K562 (cell line): ENCODE data around the gene PRKG1. TPM values are rescaled to one million over a fixed set of nuclear protein-coding genes. Genes with fewer than 3 reads are reported as not detected.

ENCODE experiments used
- ATAC-seq: fragments of 200-7000 bp; cut with Tn5 transposase; 3 replicates; pipeline ENCODE4 v1.9.1; 2020; ENCODE audit warnings: moderate library complexity
- BruUV-seq: library from RNA; stranded (reverse); fragments of 400-500 nt; replicated peaks from 2 replicates; lab custom pipeline; 2021; lab: Mats Ljungman, UMichigan
- CTCF ChIA-PET: fragments of 300-600 bp; formaldehyde crosslinking; extraction: SDS; loops from one replicate; lab custom pipeline; 2021; ENCODE audit warnings: low intra/inter-chr PET ratio; lab: Yijun Ruan, JAX
- POLR2A ChIA-PET: fragments of 300-600, 350-650 bp; sonication (Branson Sonifier 250); formaldehyde crosslinking; extraction: SDS; loops from one replicate; lab custom pipeline; 2021; ENCODE audit warnings: antibody characterized with exemption, inconsistent platforms; lab: Yijun Ruan, JAX
- DNase-seq, 4 experiments: peaks; one replicate each; pipeline versions ENCODE4 v3.0.0 to v3.0.0-alpha.2; 2011 to 2018; ENCODE audit warnings: low spot score in 3 of 4, mixed read lengths in 3 of 4; ENCODE audit errors: extremely low read depth in 1 of 4
- FAIRE-seq: peaks from 2 replicates; lab custom pipeline; 2011; peaks lifted over from hg19 to GRCh38; lab: Jason Lieb, UNC
- H2AFZ ChIP-seq: 2 replicates; pipeline ENCODE4 v1.6.0; 2011; ENCODE audit warnings: low read depth, low read length, control low read depth, inconsistent platforms
- H3K27ac ChIP-seq: fragments of 200-600 bp; 3 replicates; pipeline ENCODE4 v1.8.0; 2011; ENCODE audit warnings: low read depth, mild to moderate bottlenecking, control low read depth, inconsistent platforms, low read length, moderate library complexity, mixed read lengths; ENCODE audit errors: extremely low read depth
- H3K27me3 ChIP-seq, 2 experiments: fragments of 300-600 bp in 1 of 2; 2 replicates in 1 of 2; 3 replicates in 1 of 2; pipeline versions ENCODE4 v1.6.0 to v1.8.0; 2011; ENCODE audit warnings: inconsistent platforms in 2 of 2, low read length in 2 of 2, mild to moderate bottlenecking in 1 of 2, mixed read lengths in 1 of 2, moderate library complexity in 1 of 2; ENCODE audit not compliant: control insufficient read depth in 2 of 2, insufficient read depth in 2 of 2
- H3K36me3 ChIP-seq: fragments of 300-600 bp; 3 replicates; pipeline ENCODE4 v1.8.0; 2011; ENCODE audit warnings: mild to moderate bottlenecking, low read length, inconsistent platforms; ENCODE audit not compliant: control insufficient read depth, insufficient read depth
- H3K4me1 ChIP-seq, 2 experiments: fragments of 200-600 bp in 1 of 2; replicated peaks in 1 of 2; 2 replicates in 1 of 2; 3 replicates in 1 of 2; pipeline versions ENCODE4 v1.5.1 to v1.8.0; 2011; ENCODE audit warnings: inconsistent platforms in 2 of 2, low read length in 2 of 2, mild to moderate bottlenecking in 1 of 2, mixed read lengths in 1 of 2, moderate library complexity in 1 of 2; ENCODE audit not compliant: control insufficient read depth in 2 of 2, insufficient read depth in 2 of 2
- H3K4me2 ChIP-seq: 2 replicates; pipeline ENCODE4 v1.6.1; 2011; ENCODE audit warnings: low read length, control low read depth, inconsistent platforms, mixed read lengths; ENCODE audit not compliant: insufficient read depth
- H3K4me3 ChIP-seq: fragments of 200-600 bp; sonication (generic), shearing (Covaris generic); 2 replicates; pipeline ENCODE4 v1.5.1; 2016; ENCODE audit warnings: control low read depth, inconsistent platforms
- H3K79me2 ChIP-seq: fragments of 200-600 bp; 3 replicates; pipeline ENCODE4 v1.8.0; 2011; ENCODE audit warnings: low read length, inconsistent platforms; ENCODE audit not compliant: control insufficient read depth, insufficient read depth
- H3K9ac ChIP-seq, 2 experiments: 2 replicates each; pipeline versions ENCODE4 v1.6.0 to v1.6.1; 2011; ENCODE audit warnings: low read depth in 2 of 2, low read length in 2 of 2, control low read depth in 1 of 2, inconsistent platforms in 1 of 2, mild to moderate bottlenecking in 1 of 2, mixed read lengths in 1 of 2; ENCODE audit not compliant: insufficient read depth in 1 of 2
- H3K9me1 ChIP-seq: one replicate; pipeline ENCODE4 v1.6.0; 2011; ENCODE audit warnings: inconsistent platforms, mild to moderate bottlenecking, low read length, moderate library complexity; ENCODE audit not compliant: control insufficient read depth, insufficient read depth
- H3K9me3 ChIP-seq: replicated peaks from 2 replicates; pipeline ENCODE4 v1.5.1; 2011; ENCODE audit warnings: low read depth, low read length, inconsistent platforms; ENCODE audit not compliant: control insufficient read depth, insufficient read depth
- H4K20me1 ChIP-seq: replicated peaks from 2 replicates; pipeline ENCODE4 v1.6.1; 2011; ENCODE audit warnings: low read length, inconsistent platforms, mixed read lengths; ENCODE audit not compliant: control insufficient read depth, insufficient read depth
- SMAD1 ChIP-seq: fragments of 150-350 bp; IDR thresholded peaks from 2 replicates; pipeline ENCODE4 v1.6.1; 2014; ENCODE audit warnings: low read length, low read depth; ENCODE audit not compliant: partially characterized antibody
- TCF3 ChIP-seq: sonication (generic); formaldehyde crosslinking; IDR thresholded peaks from 2 replicates; pipeline ENCODE4 v1.4.0; 2020; ENCODE audit warnings: mild to moderate bottlenecking, missing genetic modification reagents
- ZNF146 ChIP-seq: IDR thresholded peaks from one replicate; pipeline ENCODE4 v1.6.1; 2018; ENCODE audit warnings: missing compliant biosample characterization; ENCODE audit not compliant: unreplicated experiment
- WGBS: fragments of 100-300 bp; shearing (Covaris generic); methylation state at CpG from one replicate; pipeline ENCODE4 v1.1.6; 2016; ENCODE audit warnings: low coverage, mixed read lengths; ENCODE audit not compliant: insufficient coverage; ENCODE audit errors: missing lambda C conversion rate; 5-methylcytosine and 5-hydroxymethylcytosine counted together
- in situ Hi-C: fragments of 300-500 bp; cut with MboI; formaldehyde crosslinking; loops from 4 replicates; pipeline ENCODE4 v1.15.0; 2018; ENCODE audit warnings: inconsistent platforms, mixed read lengths
- intact Hi-C: fragments of 100-400 bp; cut with micrococcal nuclease; formaldehyde crosslinking; loops from 2 replicates; pipeline ENCODE4 v1.14.2; 2022
- polyA plus RNA-seq, 8 experiments: library from polyadenylated mRNA; depleted of rRNA in 4 of 8; stranded (reverse) in 5 of 8; unstranded in 3 of 8; fragments of >200 nt; fragmentation: Nextera tagmentation in 2 of 8; fragmentation: Illumina TruSeq in 1 of 8; extraction: Ambion mirVana in 2 of 8; extraction: Trizol in 1 of 8; gene quantifications; 2 replicates each; pipeline versions ENCODE4 v1.2.1 to v1.2.3, GENCODE V29; 2011 to 2014; ENCODE audit warnings: inconsistent platforms in 1 of 8, missing spikeins in 1 of 8
- total RNA-seq, 7 experiments: library from RNA; depleted of rRNA in 6 of 7; stranded (reverse); fragments of >200 nt in 6 of 7; fragmentation: Illumina TruSeq in 2 of 7; extraction: Trizol in 2 of 7; gene quantifications; 2 replicates each; pipeline versions ENCODE4 v1.2.1 to v1.2.3, GENCODE V29; 2011 to 2021; ENCODE audit warnings: low replicate concordance in 1 of 7
- TF ChIP-seq, protein P1 (sequence below): sonication (generic); formaldehyde crosslinking; IDR thresholded peaks from 2 replicates; pipeline ENCODE4 v1.8.1; 2022; ENCODE audit warnings: missing genetic modification reagents
- TF ChIP-seq, protein P2 (sequence below): fragments of 450-650 bp; formaldehyde crosslinking; IDR thresholded peaks from 2 replicates; pipeline ENCODE4 v1.4.0; 2020; ENCODE audit warnings: mild to moderate bottlenecking, mixed read lengths

The PRKG1 gene
- total and polyA plus RNA-seq, 9 of the 15 experiments (the other 6 are each of a cell fraction or from before 2014, with no cell fraction given), result 0.22 TPM; not detected in 8

GRCh38 chr10:51651063-51651462 lies 576.8 kb downstream of the PRKG1 start:
- CTCF ChIA-PET, result no interaction called here
- H2AFZ ChIP-seq, result no peak overlapping the region
- POLR2A ChIA-PET, result no interaction called here
- TF ChIP-seq, protein P1, sequence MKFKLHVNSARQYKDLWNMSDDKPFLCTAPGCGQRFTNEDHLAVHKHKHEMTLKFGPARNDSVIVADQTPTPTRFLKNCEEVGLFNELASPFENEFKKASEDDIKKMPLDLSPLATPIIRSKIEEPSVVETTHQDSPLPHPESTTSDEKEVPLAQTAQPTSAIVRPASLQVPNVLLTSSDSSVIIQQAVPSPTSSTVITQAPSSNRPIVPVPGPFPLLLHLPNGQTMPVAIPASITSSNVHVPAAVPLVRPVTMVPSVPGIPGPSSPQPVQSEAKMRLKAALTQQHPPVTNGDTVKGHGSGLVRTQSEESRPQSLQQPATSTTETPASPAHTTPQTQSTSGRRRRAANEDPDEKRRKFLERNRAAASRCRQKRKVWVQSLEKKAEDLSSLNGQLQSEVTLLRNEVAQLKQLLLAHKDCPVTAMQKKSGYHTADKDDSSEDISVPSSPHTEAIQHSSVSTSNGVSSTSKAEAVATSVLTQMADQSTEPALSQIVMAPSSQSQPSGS, result no peak
- TF ChIP-seq TCF3 (CRISPR knock-in tag) (no peak), ZNF146 (no peak), SMAD1 (no peak)
- TF ChIP-seq, protein P2, sequence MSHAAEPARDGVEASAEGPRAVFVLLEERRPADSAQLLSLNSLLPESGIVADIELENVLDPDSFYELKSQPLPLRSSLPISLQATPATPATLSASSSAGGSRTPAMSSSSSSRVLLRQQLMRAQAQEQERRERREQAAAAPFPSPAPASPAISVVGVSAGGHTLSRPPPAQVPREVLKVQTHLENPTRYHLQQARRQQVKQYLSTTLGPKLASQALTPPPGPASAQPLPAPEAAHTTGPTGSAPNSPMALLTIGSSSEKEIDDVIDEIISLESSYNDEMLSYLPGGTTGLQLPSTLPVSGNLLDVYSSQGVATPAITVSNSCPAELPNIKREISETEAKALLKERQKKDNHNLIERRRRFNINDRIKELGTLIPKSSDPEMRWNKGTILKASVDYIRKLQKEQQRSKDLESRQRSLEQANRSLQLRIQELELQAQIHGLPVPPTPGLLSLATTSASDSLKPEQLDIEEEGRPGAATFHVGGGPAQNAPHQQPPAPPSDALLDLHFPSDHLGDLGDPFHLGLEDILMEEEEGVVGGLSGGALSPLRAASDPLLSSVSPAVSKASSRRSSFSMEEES (CRISPR knock-in tag), result no peak
- intact Hi-C loops, result no loop called here
- no peaks in the 10 kb centered on the region for H3K27me3 ChIP-seq
- no peak for ATAC-seq
- no peaks in the 10 kb centered on the region for H4K20me1 ChIP-seq
- H3K9me3 ChIP-seq, result no peaks in the 10 kb centered on the region
- H3K9ac ChIP-seq, result no peak overlapping the region
- H3K36me3 ChIP-seq, result no peaks in the 10 kb centered on the region
- DNase-seq, result no peak
- H3K27ac ChIP-seq, result no peak overlapping the region
- H3K4me2 ChIP-seq, result no peak overlapping the region
- no TSS peak for BruUV-seq
- 0% methylated on average over 1 of the region's 1 CpG for WGBS
- H3K79me2 ChIP-seq, result no peaks in the 10 kb centered on the region
- no peaks in the 10 kb centered on the region for H3K9me1 ChIP-seq
- in situ Hi-C loops, result no loop called here
- no peak overlapping the region for H3K4me3 ChIP-seq
- H3K4me1 ChIP-seq, result no peaks in the 10 kb centered on the region
- no peak for FAIRE-seq
